ENCODE data around the gene M6PR. TPM values are rescaled to one million over a fixed set of nuclear protein-coding genes. Genes with fewer than 3 reads are reported as not detected.

The M6PR gene
- total RNA-seq, 1 donor from 2014 or later = 88.2 TPM

- DNase-seq = no peak
- no peak for ATAC-seq (ENCODE audit: poor library complexity)
- intact Hi-C loops (cut with DNase I) = loop anchor here (5.0 to 10.0 kb wide), 2 partner anchors 120 to 212 kb away; no protein-coding TSS in a partner anchor
These were observed 55.1 kb downstream of the M6PR start for GRCh38 chr12:8894378-8894777.

DNA sequence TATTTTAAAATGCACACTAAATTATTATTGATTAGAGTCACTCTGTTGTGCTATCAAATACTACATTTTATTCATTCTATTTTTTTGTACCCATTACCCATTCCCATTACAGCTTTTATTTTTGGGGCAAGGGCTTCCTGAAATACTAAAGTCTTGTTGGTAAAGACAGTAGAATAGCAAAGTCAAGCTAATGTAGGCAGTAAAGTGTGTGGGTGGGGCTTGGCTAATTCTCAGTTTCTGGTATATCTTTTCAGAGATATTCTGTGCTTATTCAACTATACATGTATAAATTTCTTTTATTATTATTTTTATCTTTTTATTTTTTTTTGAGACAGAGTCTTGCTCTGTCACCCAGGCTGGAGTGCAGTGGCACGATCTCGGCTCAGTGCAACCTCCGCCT, 57.5 kb downstream of the M6PR start:
- no peak for DNase-seq
- no peak for ATAC-seq (ENCODE audit: poor library complexity)
- intact Hi-C loops (cut with DNase I) = loop anchor here (5.0 to 10.0 kb wide), 2 partner anchors 117 to 210 kb away; no protein-coding TSS in a partner anchor

Other genes starting within 250 kb of the M6PR start
- gene A2ML1, start 127.0 kb downstream of the M6PR start, total RNA-seq = not detected
- 19.3 TPM for gene PHC1, start 35.1 kb downstream of the M6PR start, total RNA-seq
- gene KLRG1, start 39.9 kb upstream of the M6PR start, total RNA-seq = 4.8 TPM
- 478 TPM for gene A2M, start 166.3 kb upstream of the M6PR start, total RNA-seq